ENCODE data around the gene KIF25. TPM values are rescaled to one million over a fixed set of nuclear protein-coding genes. Genes with fewer than 3 reads are reported as not detected.

KIF25 gene
- total RNA-seq, 4 donors from 2014 or later, result 0.26 TPM; not detected in 3

DNA sequence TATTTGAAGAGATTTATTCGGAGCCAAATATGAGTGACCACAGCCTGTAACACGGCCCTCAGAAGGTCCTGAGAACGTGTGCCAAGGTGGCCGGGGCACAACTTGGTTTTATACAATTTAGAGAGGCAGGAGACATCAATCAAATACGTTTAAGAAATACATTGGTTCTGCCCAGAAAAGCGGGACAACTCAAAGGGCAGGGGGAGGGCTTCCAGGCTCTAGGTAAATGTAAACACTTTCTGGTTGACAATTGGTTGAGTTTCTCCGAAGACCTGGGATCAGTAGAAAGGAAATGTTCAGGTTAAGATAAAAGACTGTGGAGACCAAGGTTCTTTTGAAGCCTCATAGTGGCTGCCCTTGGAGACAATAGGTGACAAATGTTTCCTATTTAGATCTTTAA is 18.9 kb upstream of the KIF25 start:
- Histone ChIP-seq H3K9me3 (no peaks in the 10 kb centered on the region), H3K27me3 (peaks cover 0 to 3% (median 0%) of the 10 kb centered on the region in 4 donors), H3K36me3 (no peaks in the 10 kb centered on the region), H3K4me1 (peaks cover 0 to 9% (median 0%) of the 10 kb centered on the region in 3 donors), H3K4me3 (no peak overlapping the region), H3K27ac (no peak overlapping the region)
- intact Hi-C loops (cut with DNase I), result no loop called here
- TF ChIP-seq, protein P1, sequence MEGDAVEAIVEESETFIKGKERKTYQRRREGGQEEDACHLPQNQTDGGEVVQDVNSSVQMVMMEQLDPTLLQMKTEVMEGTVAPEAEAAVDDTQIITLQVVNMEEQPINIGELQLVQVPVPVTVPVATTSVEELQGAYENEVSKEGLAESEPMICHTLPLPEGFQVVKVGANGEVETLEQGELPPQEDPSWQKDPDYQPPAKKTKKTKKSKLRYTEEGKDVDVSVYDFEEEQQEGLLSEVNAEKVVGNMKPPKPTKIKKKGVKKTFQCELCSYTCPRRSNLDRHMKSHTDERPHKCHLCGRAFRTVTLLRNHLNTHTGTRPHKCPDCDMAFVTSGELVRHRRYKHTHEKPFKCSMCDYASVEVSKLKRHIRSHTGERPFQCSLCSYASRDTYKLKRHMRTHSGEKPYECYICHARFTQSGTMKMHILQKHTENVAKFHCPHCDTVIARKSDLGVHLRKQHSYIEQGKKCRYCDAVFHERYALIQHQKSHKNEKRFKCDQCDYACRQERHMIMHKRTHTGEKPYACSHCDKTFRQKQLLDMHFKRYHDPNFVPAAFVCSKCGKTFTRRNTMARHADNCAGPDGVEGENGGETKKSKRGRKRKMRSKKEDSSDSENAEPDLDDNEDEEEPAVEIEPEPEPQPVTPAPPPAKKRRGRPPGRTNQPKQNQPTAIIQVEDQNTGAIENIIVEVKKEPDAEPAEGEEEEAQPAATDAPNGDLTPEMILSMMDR (IDR thresholded peaks at IDR 0.05), result no peak
- no peak for TF ChIP-seq POLR2A (IDR thresholded peaks at IDR 0.05)
- DNase-seq, result no peak
- 71% methylated on average over 7 of the region's 7 CpGs for whole genome bisulfite sequencing, 2 donors

- no peak for DNase-seq
- H3K4me1 ChIP-seq, result peaks cover 0 to 8% (median 0%) of the 10 kb centered on the region in 3 donors
- H3K27me3 ChIP-seq, result peaks cover 0 to 3% (median 0%) of the 10 kb centered on the region in 4 donors
- TF ChIP-seq, protein P1 (IDR thresholded peaks at IDR 0.05), result no peak
- TF ChIP-seq POLR2A (IDR thresholded peaks at IDR 0.05), result no peak
- no peak overlapping the region for H3K4me3 ChIP-seq
- WGBS, 2 donors, result 84 to 87% methylated on average over 10 to 11 of the region's 12 CpGs
- H3K36me3 ChIP-seq, result no peaks in the 10 kb centered on the region
- intact Hi-C loops (cut with DNase I), result no loop called here
- H3K27ac ChIP-seq, result no peak overlapping the region
- no peaks in the 10 kb centered on the region for H3K9me3 ChIP-seq
Measured at GRCh38 chr6:167979436-167980139, 17.9 kb upstream of the KIF25 start.

GRCh38 chr6:167980911-167981580 is 16.4 kb upstream of the KIF25 start:
- H3K4me1 ChIP-seq, result no peaks in the 10 kb centered on the region
- intact Hi-C loops (cut with DNase I), result no loop called here
- no peak overlapping the region for H3K27ac ChIP-seq
- peaks cover 0 to 3% (median 0%) of the 10 kb centered on the region in 4 donors for H3K27me3 ChIP-seq
- DNase-seq, result no peak
- TF ChIP-seq, protein P1 (IDR thresholded peaks at IDR 0.05), result no peak
- no peak for TF ChIP-seq POLR2A (IDR thresholded peaks at IDR 0.05)
- H3K36me3 ChIP-seq, result no peaks in the 10 kb centered on the region
- 70 to 82% methylated on average over 3 of the region's 3 CpGs for WGBS, 2 donors
- H3K4me3 ChIP-seq, result no peak overlapping the region
- H3K9me3 ChIP-seq, result no peaks in the 10 kb centered on the region

DNA sequence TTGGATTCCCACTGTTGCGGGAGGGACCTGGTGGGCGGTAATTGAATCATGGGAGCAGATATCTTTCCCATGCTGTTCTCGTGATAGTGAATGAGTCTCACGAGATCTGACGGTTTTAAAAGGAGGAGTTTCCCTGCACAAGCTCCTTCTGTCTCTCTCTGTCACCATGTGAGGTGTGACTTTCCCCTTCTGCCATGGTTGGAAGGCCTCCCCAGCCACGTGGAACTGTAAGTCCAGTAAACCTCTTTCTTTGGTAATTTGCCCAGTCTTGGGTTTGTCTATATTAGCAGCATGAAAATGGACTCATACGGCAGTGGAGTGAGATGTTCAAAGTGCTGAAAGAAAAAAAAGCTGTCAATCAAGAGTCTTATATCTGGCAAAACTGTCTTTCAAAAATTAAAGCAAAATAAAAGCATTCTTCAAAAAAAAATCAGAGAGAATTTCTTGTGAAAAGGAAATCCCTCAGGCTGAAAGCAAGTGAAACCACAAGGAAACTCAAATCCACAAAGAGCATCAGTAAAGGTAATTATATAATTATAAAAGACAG is 15.5 kb upstream of the KIF25 start:
- H3K9me3 ChIP-seq, result no peaks in the 10 kb centered on the region
- intact Hi-C loops (cut with DNase I), result no loop called here
- TF ChIP-seq POLR2A (IDR thresholded peaks at IDR 0.05), result no peak
- TF ChIP-seq, protein P1 (IDR thresholded peaks at IDR 0.05), result no peak
- DNase-seq, result no peak
- no peak overlapping the region for H3K4me3 ChIP-seq
- H3K4me1 ChIP-seq, result no peaks in the 10 kb centered on the region
- no peak overlapping the region for H3K27ac ChIP-seq
- peaks cover 0 to 1% (median 0%) of the 10 kb centered on the region in 4 donors for H3K27me3 ChIP-seq
- H3K36me3 ChIP-seq, result no peaks in the 10 kb centered on the region
- WGBS, 2 donors, result 68 to 71% methylated on average over 5 to 7 of the region's 7 CpGs

DNA sequence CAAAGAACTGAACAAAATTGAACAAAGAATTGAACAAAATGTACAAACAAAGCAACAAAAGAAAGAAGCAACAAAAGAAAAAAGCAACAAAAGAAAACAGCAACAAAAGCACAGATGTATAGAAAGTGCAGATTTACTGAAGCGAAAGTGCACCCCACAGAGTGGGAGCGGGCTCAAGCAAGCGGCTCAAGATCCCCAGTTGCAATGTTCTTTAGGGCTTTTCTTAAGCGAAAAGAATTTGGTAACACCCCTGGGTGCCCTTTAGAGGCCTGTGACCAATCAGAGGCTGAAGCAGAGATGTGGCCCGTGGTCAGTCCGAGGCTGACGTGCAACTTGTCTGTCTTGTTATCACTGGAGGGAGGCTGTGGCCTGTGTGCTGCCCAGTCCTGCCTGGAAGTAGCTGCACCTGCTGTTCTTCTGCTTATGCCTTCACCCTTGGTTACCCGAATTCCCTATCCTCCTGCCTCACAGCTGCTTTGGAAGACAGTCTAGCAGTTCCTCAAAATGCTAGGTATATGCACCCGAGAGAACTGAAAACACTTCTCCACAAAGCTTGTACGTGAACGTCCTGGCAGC is 13.2 kb upstream of the KIF25 start:
- Histone ChIP-seq H3K27ac (no peak overlapping the region), H3K9me3 (no peaks in the 10 kb centered on the region), H3K4me1 (no peaks in the 10 kb centered on the region), H3K36me3 (no peaks in the 10 kb centered on the region), H3K4me3 (no peak overlapping the region), H3K27me3 (no peaks in the 10 kb centered on the region)
- intact Hi-C loops (cut with DNase I), result no loop called here
- 82 to 92% methylated on average over 10 to 11 of the region's 11 CpGs for WGBS, 2 donors
- no peak for DNase-seq
- TF ChIP-seq POLR2A (IDR thresholded peaks at IDR 0.05), result no peak
- TF ChIP-seq, protein P1 (IDR thresholded peaks at IDR 0.05), result no peak
